C4-2B (cell line): ENCODE data around the gene XRN2.

Source experiments
- H3K27ac ChIP-seq: fragments of 450-650 bp; 2 replicates; pipeline ENCODE4 v1.5.1; 2017
- CTCF ChIP-seq: fragments of 450-650 bp; conservative IDR thresholded peaks from 2 replicates; pipeline ENCODE4 v1.5.1; 2017; ENCODE audit warnings: mild to moderate bottlenecking
- ZFX ChIP-seq: fragments of 450-650 bp; IDR thresholded peaks from 2 replicates; pipeline ENCODE4 v1.6.1; 2017

The XRN2 gene

GRCh38 chr20:21338291-21338690, 35.2 kb downstream of the XRN2 start:
- H3K27ac ChIP-seq, result no peak overlapping the region
- TF ChIP-seq ZFX, result no peak
- TF ChIP-seq CTCF, result no peak

- no peak overlapping the region for H3K27ac ChIP-seq
- TF ChIP-seq CTCF, result no peak
- no peak for TF ChIP-seq ZFX
These were observed 36.4 kb downstream of the XRN2 start for GRCh38 chr20:21339499-21339898.

- TF ChIP-seq ZFX (no peak), CTCF (no peak)
- H3K27ac ChIP-seq, result no peak overlapping the region
These were observed 38.0 kb downstream of the XRN2 start for GRCh38 chr20:21340991-21341697.

- no peak overlapping the region for H3K27ac ChIP-seq
- TF ChIP-seq ZFX, result no peak
- no peak for TF ChIP-seq CTCF
These were observed 39.7 kb downstream of the XRN2 start for GRCh38 chr20:21342656-21343345.

GRCh38 chr20:21344206-21344900, 41.2 kb downstream of the XRN2 start:
- no peak overlapping the region for H3K27ac ChIP-seq
- TF ChIP-seq ZFX, result no peak
- no peak for TF ChIP-seq CTCF

- TF ChIP-seq CTCF (no peak), ZFX (no peak)
- H3K27ac ChIP-seq, result no peak overlapping the region
These were observed 41.8 kb downstream of the XRN2 start for GRCh38 chr20:21344961-21345360.

- no peak overlapping the region for H3K27ac ChIP-seq
- TF ChIP-seq ZFX (no peak), CTCF (no peak)
These were observed 49.6 kb downstream of the XRN2 start for GRCh38 chr20:21352703-21353102.
